Effector memory CD4-positive, alpha-beta T cell (primary cell): ENCODE data around the gene RPGRIP1L.

Source experiments
- DNase-seq, 3 donors: peaks; one replicate each; pipeline ENCODE4 v3.0.0-alpha.2; 2020
- H3K27ac ChIP-seq: 2 replicates; pipeline ENCODE4 v1.7.0; 2013; ENCODE audit warnings: mild to moderate bottlenecking, low read length, moderate library complexity; ENCODE audit not compliant: insufficient read depth, poor library complexity, severe bottlenecking
- H3K27me3 ChIP-seq: replicated peaks from 2 replicates; pipeline ENCODE4 v1.7.0; 2013; ENCODE audit warnings: mild to moderate bottlenecking, low read length; ENCODE audit not compliant: insufficient read depth, control insufficient read depth, poor library complexity, severe bottlenecking
- H3K36me3 ChIP-seq: 2 replicates; pipeline ENCODE4 v1.7.0; 2013; ENCODE audit warnings: mild to moderate bottlenecking, low read length, moderate library complexity; ENCODE audit not compliant: control insufficient read depth, insufficient read depth
- H3K4me1 ChIP-seq: 2 replicates; pipeline ENCODE4 v1.7.0; 2013; ENCODE audit warnings: low read length, mild to moderate bottlenecking; ENCODE audit not compliant: control insufficient read depth, insufficient read depth, poor library complexity, severe bottlenecking
- H3K4me3 ChIP-seq: 2 replicates; pipeline ENCODE4 v1.7.0; 2013; ENCODE audit warnings: low read length, low read depth, mild to moderate bottlenecking; ENCODE audit not compliant: insufficient read depth, poor library complexity, severe bottlenecking
- H3K9me3 ChIP-seq: 2 replicates; pipeline ENCODE4 v1.7.0; 2013; ENCODE audit warnings: mild to moderate bottlenecking, low read length, moderate library complexity; ENCODE audit not compliant: control insufficient read depth

The RPGRIP1L gene

DNA sequence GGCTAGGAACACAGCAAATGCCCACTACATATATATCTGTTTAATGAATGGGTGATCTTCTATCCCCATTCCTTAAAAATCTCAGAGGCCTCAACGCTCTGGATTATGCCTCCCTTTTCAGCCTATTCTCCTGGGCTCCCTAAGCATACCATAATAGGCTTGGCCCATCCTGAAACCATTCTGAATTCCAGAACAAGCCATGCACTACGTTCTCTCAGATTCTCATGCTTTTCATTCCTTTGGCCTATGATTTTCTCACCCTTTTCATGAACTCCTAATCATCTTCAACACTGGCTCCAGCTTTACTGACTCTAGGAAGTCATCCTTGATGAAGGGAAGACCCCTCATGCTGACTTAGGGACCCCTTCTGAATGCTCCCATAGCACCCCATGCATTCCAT lies 71.1 kb downstream of the RPGRIP1L start:
- Histone ChIP-seq H3K27ac (no peak overlapping the region), H3K4me3 (no peak overlapping the region), H3K36me3 (no peaks in the 10 kb centered on the region), H3K9me3 (no peaks in the 10 kb centered on the region), H3K4me1 (no peaks in the 10 kb centered on the region), H3K27me3 (no peaks in the 10 kb centered on the region)
- DNase-seq = no peak

DNA sequence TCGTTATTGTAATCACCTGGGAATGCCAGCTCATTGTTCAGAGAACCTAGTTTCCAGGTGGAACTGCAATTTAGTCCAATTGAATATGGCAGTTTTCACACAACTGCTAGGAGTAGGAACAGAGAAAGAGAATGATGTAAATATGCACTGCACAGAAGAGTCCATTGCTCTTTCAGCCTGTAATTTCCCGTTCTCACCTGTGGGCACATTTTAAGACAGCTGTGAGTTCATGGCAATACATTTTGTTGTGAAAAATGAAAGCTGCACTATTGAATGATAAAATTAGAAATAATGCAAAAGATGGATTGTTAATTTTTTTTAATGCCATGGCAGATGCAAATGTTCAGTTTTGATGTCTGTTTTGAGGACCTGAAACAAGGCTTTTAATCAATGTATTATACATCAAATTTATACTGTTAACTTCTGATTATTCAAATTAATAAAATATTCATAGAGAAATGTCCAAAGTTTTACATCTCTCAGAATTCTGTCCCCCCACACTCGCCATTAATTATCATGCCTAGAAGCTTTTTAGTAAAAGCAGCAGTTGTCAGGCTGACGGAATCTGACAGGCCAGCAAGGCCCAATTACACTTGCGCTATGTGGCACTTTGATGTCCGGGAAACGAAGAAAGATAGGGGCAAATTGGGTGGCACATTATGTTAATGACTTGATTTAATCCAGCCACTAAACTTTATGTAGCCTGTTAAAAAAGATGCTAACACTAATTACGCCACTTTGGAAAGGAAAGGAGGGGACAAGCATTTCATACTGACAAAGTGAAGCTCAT lies 72.2 kb downstream of the RPGRIP1L start:
- H3K4me3 ChIP-seq = no peak overlapping the region
- no peaks in the 10 kb centered on the region for H3K9me3 ChIP-seq
- H3K27me3 ChIP-seq = no peaks in the 10 kb centered on the region
- DNase-seq = no peak
- no peaks in the 10 kb centered on the region for H3K4me1 ChIP-seq
- H3K27ac ChIP-seq = no peak overlapping the region
- H3K36me3 ChIP-seq = no peaks in the 10 kb centered on the region

DNA sequence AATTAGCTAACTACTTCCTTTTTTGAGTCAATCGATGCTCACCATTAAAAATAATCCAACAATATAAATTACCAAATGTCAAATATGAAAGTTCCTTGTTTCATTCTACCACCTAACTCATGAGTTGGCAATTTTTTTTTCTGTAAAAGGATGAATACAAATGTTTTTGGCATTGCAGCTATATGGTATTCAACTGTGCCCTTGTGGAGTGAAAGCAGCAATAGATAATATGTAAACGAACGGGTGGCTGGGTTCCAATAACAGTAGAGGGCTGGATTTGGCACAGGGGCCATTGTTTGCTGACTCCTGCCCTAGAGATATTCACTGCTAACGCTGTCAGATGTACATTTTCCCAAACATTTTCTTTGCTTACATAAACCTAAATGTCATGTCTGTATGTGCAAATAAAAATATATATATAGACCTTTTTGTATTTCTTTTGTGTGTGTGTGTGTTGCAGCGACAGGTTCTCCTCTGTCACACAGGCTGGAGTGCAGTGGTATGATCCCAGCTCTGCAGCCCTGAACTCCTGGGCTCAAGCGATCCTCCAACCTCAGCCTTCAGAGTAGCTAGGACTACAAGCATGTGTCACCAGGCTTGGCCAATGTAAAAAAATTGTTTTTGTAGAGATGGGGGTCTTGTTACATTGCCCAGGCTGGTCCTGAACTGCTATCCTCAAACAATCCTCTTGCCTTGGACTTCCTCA lies 73.9 kb downstream of the RPGRIP1L start:
- no peak for DNase-seq

DNA sequence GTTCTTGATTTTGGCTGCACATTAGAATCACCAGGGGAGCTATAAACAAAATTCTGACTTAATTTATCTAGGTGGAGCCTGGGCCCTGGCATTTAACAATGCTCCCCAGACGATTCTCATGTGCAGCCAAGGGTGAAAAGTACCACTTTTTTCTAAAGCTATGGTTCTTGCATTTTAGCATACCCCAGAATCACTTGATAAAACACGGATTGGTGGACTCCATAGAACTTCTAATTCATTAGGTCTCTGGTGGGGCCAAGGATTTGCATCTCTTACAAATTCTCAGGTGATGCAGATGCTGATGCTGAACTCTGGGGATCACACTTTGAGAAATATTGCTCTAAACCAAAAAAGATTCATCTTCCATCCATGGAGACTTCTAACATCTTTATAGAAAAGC lies 74.5 kb downstream of the RPGRIP1L start:
- H3K9me3 ChIP-seq = no peaks in the 10 kb centered on the region
- H3K27ac ChIP-seq = no peak overlapping the region
- H3K4me3 ChIP-seq = no peak overlapping the region
- no peak for DNase-seq
- no peaks in the 10 kb centered on the region for H3K4me1 ChIP-seq
- H3K27me3 ChIP-seq = no peaks in the 10 kb centered on the region
- no peaks in the 10 kb centered on the region for H3K36me3 ChIP-seq

More for the DNA sequence above, 73.9 kb downstream of the RPGRIP1L start:
- H3K27ac ChIP-seq = no peak overlapping the region
- no peak overlapping the region for H3K4me3 ChIP-seq
- H3K36me3 ChIP-seq = no peaks in the 10 kb centered on the region
- H3K9me3 ChIP-seq = no peaks in the 10 kb centered on the region
- no peaks in the 10 kb centered on the region for H3K4me1 ChIP-seq
- H3K27me3 ChIP-seq = no peaks in the 10 kb centered on the region

DNA sequence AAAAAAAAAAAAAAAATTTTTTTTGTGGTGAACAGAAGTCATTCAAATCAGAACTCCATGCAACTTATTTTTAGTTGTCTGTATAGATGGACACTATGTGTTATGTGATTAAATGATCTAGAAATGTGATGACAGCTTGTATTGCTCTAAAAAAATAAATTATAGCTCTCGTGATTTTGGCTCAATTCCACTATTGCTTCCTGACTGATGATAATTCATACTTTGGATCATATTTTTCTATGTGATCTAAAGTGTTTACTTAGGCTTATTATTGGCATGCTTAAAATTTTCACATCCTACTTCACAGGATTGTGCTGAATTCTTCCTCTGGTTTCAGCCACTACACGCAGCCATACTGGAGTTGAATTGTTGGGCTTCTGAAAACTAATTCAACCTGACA lies 76.8 kb downstream of the RPGRIP1L start:
- H3K4me1 ChIP-seq = no peaks in the 10 kb centered on the region
- no peaks in the 10 kb centered on the region for H3K36me3 ChIP-seq
- no peak overlapping the region for H3K4me3 ChIP-seq
- H3K9me3 ChIP-seq = no peaks in the 10 kb centered on the region
- no peak for DNase-seq
- no peak overlapping the region for H3K27ac ChIP-seq
- H3K27me3 ChIP-seq = no peaks in the 10 kb centered on the region

DNA sequence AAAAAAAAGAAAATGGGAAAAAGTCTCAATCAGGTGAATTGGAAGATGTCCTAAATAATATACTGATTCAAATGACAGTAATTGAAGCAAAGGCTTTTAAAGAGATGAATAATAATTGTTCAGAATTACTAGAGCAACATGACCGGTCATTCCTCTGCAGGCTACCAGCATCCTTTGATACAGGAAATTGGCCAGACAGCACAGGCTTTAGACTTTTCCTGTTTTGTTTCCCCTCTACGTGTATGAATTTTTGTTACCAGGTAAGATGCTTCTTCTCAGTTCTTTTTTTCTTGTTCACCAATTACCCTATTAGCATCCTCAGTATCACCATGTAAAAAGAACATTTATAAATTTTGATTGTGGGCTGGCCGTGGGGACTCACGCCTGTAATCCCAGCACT lies 77.5 kb downstream of the RPGRIP1L start:
- no peaks in the 10 kb centered on the region for H3K9me3 ChIP-seq
- no peak overlapping the region for H3K4me3 ChIP-seq
- H3K36me3 ChIP-seq = no peaks in the 10 kb centered on the region
- DNase-seq = no peak
- H3K27me3 ChIP-seq = no peaks in the 10 kb centered on the region
- no peak overlapping the region for H3K27ac ChIP-seq
- H3K4me1 ChIP-seq = no peaks in the 10 kb centered on the region

DNA sequence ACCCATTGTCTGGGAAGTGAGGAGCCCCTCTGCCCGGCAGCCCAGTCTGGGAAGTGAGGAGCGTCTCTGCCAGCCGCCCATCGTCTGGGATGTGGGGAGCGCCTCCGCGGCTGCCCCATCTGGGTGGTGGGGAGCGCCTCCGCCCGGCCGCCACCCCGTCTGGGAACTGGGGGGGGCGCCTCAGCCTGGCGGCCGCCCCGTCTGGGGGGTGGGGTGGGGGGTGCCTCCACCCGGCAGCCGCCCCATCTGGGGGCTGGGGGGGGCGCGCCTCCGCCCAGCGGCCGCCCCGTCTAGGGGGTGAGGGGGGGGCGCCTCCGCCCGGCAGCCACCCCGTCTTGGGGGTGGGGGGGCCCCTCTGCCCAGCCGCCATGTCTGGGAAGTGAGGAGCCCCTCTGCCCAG lies 78.4 kb downstream of the RPGRIP1L start:
- Histone ChIP-seq H3K36me3 (no peaks in the 10 kb centered on the region), H3K27me3 (no peaks in the 10 kb centered on the region), H3K4me3 (no peak overlapping the region), H3K4me1 (no peaks in the 10 kb centered on the region), H3K27ac (no peak overlapping the region), H3K9me3 (no peaks in the 10 kb centered on the region)
- DNase-seq = no peak

DNA sequence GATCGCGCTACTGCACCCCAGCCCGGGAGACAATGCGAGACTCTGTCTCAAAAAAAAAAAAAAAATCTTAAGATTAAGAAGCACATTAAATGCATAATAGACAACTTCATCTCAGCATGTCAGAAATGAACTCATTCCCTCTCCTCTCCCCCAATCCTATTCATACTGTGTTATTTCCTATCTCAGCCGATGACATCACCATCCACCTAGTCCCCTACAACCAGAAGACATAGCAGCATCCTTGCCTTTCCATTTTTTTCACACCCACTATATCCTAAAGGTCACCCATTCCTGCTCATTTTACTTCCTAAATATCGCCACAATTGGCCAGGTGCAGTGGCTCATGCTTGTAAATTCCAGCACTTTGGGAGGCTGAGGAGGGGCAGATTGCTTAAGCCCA lies 81.3 kb downstream of the RPGRIP1L start:
- Histone ChIP-seq H3K4me1 (no peaks in the 10 kb centered on the region), H3K9me3 (no peaks in the 10 kb centered on the region), H3K36me3 (no peaks in the 10 kb centered on the region), H3K27me3 (no peaks in the 10 kb centered on the region), H3K27ac (no peak overlapping the region), H3K4me3 (no peak overlapping the region)
- no peak for DNase-seq

DNA sequence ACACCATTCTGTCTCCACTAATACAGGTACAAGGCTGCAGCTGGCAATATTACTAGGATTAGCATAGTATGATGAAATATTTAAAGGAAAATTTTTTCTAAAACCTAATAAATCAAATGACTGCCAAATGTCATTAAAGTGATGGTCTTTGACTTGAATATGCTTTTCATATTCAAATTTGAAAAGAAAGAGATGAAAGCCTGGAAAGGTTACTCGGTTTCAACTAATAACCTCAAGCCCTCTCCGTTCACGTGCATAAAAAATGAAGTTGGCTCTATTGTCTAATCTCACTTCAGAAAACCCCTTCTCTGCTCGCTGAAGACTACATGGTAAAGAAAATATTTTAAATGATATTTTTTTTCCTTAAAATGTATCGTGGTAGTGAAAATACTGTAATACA lies 83.2 kb downstream of the RPGRIP1L start:
- Histone ChIP-seq H3K27ac (no peak overlapping the region), H3K36me3 (no peaks in the 10 kb centered on the region), H3K4me3 (no peak overlapping the region), H3K27me3 (no peaks in the 10 kb centered on the region), H3K9me3 (no peaks in the 10 kb centered on the region), H3K4me1 (no peaks in the 10 kb centered on the region)
- no peak for DNase-seq

DNA sequence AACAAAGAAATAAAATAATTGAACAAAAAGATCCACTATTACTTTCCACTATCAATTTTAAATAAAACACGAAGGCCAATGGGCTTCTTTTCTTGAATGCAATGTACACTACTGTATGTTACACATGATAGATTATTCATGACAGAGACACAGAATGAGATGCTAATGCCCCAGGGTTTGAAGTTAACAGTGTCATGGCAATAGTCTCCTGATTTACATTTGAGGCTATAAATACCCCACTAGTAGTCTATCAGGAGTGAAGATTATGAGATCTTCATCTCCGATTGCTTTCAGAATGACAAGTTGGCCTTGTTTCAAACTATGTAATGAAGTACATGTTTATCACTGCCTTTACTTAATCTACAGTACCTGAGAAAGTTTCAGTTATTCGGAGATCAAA lies 84.4 kb downstream of the RPGRIP1L start:
- no peak for DNase-seq
- H3K9me3 ChIP-seq = no peaks in the 10 kb centered on the region
- no peaks in the 10 kb centered on the region for H3K4me1 ChIP-seq

More for the DNA sequence above, 84.4 kb downstream of the RPGRIP1L start:
- Histone ChIP-seq H3K27ac (no peak overlapping the region), H3K4me3 (no peak overlapping the region), H3K36me3 (no peaks in the 10 kb centered on the region), H3K27me3 (no peaks in the 10 kb centered on the region)
